GM19455 (cell line): ENCODE data around the gene RIPK4.

ENCODE experiments used
- ATAC-seq: cut with Tn5 transposase; IDR thresholded peaks from one replicate; pipeline ENCODE4 v1.9.1; 2021; ENCODE audit not compliant: unreplicated experiment

Gene RIPK4

GRCh38 chr21:41766883-41767605 lies at the start of gene RIPK4:
Gene RIPK4, minus strand, starts transcription at chr21:41767052. Its CDS starts 11 bp downstream, at chr21:41767041.
- no peak for ATAC-seq

DNA sequence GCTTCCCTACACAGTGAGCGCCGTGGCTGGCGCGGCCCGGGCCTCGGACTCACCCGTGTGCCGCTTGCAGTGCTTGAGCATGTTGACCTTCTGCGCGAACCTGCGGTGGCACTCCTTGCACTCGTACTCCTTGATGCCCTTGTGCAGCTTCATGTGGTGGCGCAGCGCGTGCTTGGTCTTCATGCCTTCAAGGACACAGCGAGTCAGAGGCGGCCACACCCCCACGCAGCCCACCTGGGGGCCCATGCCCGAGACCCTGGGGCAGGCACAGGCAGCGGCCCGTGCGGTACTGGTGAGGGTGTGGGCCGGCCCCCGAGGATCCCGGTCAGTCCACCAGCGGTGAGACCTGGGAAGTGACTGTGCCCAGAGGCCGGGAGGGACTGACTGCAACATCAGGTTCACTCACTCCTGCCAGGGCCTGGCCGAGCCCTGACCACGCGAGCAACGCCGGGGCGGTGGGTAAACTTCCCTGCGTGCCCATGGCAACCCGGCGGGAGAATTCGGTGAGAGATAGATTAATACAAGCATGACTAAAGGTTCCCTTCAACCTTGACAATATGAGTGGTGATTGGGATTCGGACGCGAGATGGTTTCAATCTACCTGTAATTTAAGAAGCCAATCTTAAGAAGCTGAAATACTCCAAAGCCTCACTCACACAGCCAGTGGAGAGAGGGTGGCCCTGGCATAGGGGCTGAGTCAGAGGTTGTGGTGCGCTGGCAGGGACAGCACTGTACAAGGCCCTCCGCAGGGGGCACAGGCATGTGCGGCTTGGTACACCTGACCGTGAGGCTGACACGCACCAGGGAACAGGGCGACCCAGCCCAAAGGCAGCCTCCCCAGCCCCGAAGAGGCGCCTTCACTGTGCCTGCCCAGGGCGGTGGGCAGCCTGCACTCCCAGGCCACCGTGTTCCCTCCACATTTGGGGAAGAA lies 49.1 kb upstream of the RIPK4 start:
- ATAC-seq, result no peak

DNA sequence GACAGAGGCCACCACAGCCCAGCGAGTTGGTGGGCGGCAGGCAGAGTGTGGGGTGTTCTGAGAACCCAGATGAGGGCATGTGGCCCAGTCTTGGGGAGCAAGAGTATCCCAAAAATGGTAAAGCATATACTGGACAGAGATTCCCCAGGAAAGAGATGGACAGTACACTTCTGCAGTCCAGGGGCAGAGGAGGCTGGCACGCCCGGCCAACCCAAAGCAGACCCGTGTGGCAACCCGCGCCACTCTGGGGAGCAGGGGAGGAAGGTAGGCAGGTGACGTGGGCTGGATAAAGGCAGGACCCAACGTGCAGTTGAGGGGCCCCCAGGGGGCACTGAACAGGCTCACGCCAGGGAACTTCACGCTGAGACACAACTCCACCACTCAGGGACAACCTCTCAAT lies 46.4 kb upstream of the RIPK4 start:
- no peak for ATAC-seq

GRCh38 chr21:41812679-41813078 lies 45.8 kb upstream of the RIPK4 start:
- no peak for ATAC-seq

DNA sequence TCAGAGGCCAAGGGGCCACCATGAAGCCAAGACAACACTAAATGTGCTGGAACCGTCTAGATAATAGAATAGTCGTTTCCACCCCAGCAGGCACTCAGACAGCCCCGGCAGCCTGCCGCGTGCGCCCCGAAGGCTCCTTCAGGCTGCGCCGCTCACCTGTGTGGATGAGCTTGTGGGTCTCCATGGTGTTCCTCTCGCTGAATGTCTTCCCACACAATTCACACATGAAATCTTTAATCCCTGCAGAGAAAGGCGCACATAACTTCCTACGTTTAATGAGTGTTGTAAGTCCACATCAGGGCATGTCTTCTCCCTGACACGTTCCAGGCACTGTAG lies 43.7 kb upstream of the RIPK4 start:
- ATAC-seq, result no peak

DNA sequence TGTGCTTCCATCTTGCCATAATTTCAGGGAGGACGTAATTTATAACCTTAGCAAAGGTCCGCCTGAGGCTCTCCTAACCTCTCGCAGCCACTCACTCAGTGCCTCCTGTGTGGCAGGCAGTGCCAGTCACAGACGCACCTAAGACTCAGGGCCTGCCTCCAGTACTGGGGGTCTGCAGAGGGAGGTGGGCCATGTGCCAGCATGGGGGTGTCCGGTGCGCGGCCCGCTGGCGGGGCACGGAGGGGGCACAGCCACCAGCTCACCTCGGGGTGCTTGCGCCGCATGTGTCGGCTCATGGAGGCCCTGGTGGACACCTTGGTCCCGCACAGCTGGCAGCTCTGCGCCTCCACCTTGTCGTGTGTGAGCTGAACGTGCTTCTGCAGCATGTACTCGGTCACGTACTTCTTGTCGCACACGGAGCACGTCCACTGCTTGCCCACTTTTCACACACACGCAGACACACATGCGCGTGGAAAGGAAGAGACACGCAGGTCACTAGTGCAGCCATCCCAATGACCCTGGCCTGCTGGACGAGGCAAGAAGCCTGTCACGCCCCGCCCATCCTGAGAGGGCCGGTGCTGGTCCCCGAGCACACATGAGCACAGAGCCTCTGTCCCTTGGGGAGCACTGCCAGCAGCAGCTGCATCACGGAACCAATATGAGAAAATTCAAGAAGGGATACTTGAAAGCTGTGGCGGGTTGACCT lies 43.2 kb upstream of the RIPK4 start:
- no peak for ATAC-seq

- no peak for ATAC-seq
Observed at GRCh38 chr21:41808846-41809245, 42.0 kb upstream of the RIPK4 start.

- ATAC-seq, result no peak
Observed at GRCh38 chr21:41808094-41808493, 41.2 kb upstream of the RIPK4 start.

DNA sequence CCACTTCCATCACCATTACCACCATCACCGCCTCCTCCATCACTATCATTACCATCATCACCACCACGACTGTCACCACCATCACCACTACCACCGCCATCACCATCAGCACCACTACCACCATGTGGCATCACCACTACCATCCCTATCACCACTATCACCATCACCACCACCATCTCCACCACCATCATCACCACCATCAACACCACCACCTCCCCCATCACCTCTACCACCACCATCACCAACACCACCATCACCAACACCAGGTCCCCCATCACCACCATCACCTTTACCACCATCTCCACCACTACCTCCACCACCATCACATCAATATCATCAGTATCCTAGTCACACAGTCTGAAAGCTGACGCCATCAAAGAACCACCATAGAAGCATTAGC lies 39.9 kb upstream of the RIPK4 start:
- no peak for ATAC-seq

DNA sequence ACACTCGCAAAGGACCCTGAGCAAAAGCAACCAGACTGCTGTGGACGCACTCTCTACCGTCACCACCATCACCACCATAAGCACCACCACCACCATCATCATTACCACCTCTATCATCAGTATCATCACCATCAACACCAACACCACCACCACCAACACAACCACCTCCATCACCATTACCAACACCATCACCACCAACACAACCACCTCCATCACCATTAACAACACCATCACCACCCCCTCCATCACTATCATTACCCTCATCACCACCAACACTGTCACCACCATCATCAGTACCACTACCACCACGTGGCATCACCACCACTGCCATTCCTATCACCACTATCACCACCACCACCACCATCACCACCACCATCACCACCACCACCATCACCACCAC lies 38.8 kb upstream of the RIPK4 start:
- ATAC-seq, result no peak

GRCh38 chr21:41805038-41805437 lies 38.2 kb upstream of the RIPK4 start:
- no peak for ATAC-seq

GRCh38 chr21:41804381-41804780 lies 37.5 kb upstream of the RIPK4 start:
- no peak for ATAC-seq

DNA sequence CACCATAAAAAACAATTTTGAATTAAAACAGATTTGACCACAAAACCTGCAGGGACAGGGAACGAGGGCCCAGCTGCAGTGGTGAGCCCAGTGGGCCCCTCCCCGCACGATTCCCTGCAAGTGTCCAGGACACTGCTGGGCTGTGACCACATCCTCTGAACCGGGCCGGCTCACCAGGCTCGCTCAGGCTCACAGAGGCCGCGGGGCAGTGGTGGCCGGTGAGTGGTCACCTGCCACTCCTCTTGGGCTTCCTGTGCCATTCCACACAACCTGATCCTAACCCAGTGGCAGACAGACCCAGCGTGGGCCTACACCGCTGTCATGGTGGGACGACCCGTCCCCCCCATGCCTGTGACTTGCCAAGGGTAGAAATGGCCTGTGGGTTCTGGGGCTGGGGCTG lies 36.5 kb upstream of the RIPK4 start:
- no peak for ATAC-seq

GRCh38 chr21:41802684-41803083 lies 35.8 kb upstream of the RIPK4 start:
- no peak for ATAC-seq

GRCh38 chr21:41802198-41802584 lies 35.3 kb upstream of the RIPK4 start:
- no peak for ATAC-seq

DNA sequence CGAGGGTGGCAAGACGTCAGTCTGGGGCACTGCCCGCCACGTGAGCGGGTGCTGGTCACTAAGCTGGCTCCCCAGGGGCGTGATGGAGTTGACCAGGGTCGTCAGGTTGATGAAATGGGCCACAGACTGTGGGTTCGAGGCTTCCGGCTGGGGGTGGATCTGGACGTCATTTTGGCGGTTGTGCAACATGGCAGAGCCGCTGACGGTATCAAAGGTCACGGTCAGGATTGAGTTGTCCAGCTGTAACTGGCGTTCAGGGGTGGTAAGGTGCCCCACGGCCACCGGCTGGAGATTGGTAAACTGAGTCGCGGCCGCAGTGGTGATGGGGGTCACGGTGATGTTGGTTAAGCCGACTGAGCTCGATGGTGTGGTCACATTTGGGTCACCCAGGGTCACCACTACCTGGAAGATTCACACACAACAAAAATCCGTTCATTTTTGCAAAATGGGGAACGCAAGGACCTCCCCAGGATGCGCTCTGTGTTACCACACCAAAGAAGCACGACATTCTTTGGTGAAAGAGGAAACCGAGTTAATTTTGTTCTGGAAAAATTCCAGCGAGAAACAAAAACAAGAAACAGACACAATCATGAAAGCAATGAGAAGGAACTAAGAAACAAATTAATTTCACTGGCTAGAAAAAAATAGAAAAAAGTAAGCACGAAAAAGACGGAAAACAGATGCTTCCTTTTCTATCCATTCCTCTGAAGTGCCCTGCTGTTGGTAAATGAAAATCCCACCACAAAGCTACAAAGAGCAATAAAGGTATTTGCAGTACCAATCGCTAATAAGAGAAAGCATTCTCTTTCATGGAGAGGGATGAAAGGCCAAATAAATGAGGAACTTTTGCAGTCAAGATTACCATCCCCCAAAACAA lies 34.7 kb upstream of the RIPK4 start:
- ATAC-seq, result no peak

- ATAC-seq, result no peak
Observed at GRCh38 chr21:41800425-41801320, 33.8 kb upstream of the RIPK4 start.

DNA sequence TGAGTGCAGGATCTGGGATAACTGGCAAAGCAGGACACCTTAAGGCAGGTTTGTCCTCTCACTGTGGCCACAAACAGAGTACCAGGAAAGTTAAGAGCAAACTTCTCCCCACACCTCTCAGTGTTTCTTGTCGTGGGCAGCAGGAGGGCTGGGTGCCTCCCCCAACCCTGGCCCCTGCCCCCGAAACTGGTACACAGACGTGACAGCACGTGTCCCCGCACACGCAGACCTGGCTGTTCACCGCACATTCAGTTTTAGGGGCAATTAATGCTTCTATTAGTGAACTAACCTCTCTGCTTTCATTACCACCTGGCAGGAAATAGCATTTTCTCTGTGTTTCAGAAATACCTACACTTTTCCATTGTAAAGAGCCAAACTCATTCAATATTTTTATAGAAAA lies 32.9 kb upstream of the RIPK4 start:
- no peak for ATAC-seq

GRCh38 chr21:41798326-41798725 lies 31.5 kb upstream of the RIPK4 start:
- ATAC-seq, result no peak
